Muscle of leg (tissue), 11 donors: ENCODE data around the gene SDK1. TPM values are rescaled to one million over a fixed set of nuclear protein-coding genes. Genes with fewer than 3 reads are reported as not detected.

Source experiments
- DNase-seq: peaks from one replicate; pipeline ENCODE4 v3.0.0; 2013
- H3K27ac ChIP-seq: one replicate; pipeline ENCODE4 v1.5.1; 2013; ENCODE audit warnings: mild to moderate bottlenecking, low read length, control low read depth
- H3K27me3 ChIP-seq: one replicate; pipeline ENCODE4 v1.6.1; 2013; ENCODE audit warnings: low read length; ENCODE audit not compliant: control insufficient read depth, insufficient read depth
- H3K36me3 ChIP-seq: one replicate; pipeline ENCODE4 v1.6.1; 2013; ENCODE audit warnings: low read length; ENCODE audit not compliant: control insufficient read depth, insufficient read depth
- H3K4me1 ChIP-seq: one replicate; pipeline ENCODE4 v1.6.1; 2013; ENCODE audit warnings: low read length; ENCODE audit not compliant: control insufficient read depth, insufficient read depth
- H3K4me3 ChIP-seq: one replicate; pipeline ENCODE4 v1.5.1; 2013; ENCODE audit warnings: low read length, control low read depth
- H3K9me3 ChIP-seq: replicated peaks from 2 replicates; pipeline ENCODE4 v1.6.1; 2013; ENCODE audit warnings: low read depth, low read length; ENCODE audit not compliant: control insufficient read depth
- WGBS: methylation state at CpG from one replicate; pipeline ENCODE4 v1.1.5; 2013; ENCODE audit warnings: missing lambda C conversion rate; ENCODE audit not compliant: insufficient coverage; 5-methylcytosine and 5-hydroxymethylcytosine counted together
- polyA plus RNA-seq, 8 donors: library from polyadenylated mRNA; unstranded; fragments of 120-200 nt; gene quantifications; one replicate each; pipeline versions ENCODE4 v1.2.1 to v1.2.3, GENCODE V29; 2013; ENCODE audit warnings: inconsistent platforms in 1 of 8, low replicate concordance in 1 of 8; ENCODE audit not compliant: insufficient read length in 8 of 8, insufficient read depth in 1 of 8
- total RNA-seq: library from RNA; stranded (reverse); fragments of 120-200 nt; gene quantifications from one replicate; pipeline ENCODE4 v1.2.4, GENCODE V29; 2013

SDK1 gene
- total and polyA plus RNA-seq, 9 donors: 2.3 to 6.4 (median 3.6) TPM

DNA sequence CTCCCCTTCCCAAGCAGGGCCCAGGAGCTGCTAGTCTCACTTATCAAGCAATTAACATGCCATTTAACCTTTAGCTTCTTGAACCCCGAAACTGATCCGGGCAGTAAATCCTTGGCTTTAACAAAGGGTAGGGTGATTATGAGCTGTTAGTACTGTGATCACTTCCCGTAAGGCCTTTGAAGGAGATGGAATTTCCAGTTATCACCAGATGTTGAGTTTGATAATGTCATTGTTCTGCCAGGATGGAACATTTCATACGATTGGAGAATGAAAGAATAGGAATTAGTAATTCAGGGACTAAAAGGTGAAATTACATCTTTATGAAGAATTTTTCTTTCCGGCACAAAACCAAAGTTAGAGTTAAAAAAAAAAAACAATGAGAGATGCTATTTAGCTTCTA is 810.1 kb downstream of the SDK1 start:
- no peak for DNase-seq
- no peak overlapping the region for H3K27ac ChIP-seq
- no peaks in the 10 kb centered on the region for H3K36me3 ChIP-seq
- no peaks in the 10 kb centered on the region for H3K27me3 ChIP-seq
- no peaks in the 10 kb centered on the region for H3K4me1 ChIP-seq
- 63% methylated on average over 1 of the region's 5 CpGs for WGBS
- no peak overlapping the region for H3K4me3 ChIP-seq
- no peaks in the 10 kb centered on the region for H3K9me3 ChIP-seq

DNA sequence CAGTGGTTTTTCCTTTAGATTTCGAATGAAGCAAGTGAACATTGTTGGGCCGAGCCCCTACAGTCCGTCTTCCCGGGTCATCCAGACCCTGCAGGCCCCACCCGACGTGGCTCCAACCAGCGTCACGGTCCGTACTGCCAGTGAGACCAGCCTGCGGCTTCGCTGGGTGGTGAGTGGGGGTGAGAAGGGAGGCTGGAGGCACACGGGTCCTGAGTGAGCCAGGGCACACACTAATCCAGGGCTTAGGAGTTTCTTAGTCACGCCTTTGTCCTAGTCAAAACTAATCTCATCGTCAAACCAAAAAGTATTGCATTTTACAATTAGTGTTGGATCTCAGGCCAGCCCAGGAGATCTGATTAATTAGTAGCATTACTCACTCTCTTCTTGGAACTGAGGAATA is 812.2 kb downstream of the SDK1 start:
- Histone ChIP-seq H3K4me3 (no peak overlapping the region), H3K27me3 (no peaks in the 10 kb centered on the region), H3K36me3 (no peaks in the 10 kb centered on the region), H3K9me3 (no peaks in the 10 kb centered on the region), H3K4me1 (no peaks in the 10 kb centered on the region), H3K27ac (no peak overlapping the region)
- 95% methylated on average over 8 of the region's 14 CpGs for WGBS
- no peak for DNase-seq

DNA sequence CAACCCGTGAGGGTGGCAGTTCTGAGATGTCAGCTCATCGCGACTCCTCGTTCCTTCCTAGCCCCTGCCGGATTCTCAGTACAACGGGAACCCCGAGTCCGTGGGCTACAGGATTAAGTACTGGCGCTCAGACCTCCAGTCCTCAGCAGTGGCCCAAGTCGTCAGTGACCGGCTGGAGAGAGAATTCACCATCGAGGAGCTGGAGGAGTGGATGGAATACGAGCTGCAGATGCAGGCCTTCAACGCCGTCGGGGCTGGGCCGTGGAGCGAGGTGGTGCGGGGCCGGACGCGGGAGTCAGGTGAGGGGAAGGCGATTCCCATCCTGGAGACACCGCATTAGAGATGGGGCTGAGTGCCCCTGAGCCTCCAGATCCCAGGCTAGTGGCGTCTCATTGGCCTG is 812.9 kb downstream of the SDK1 start:
- H3K4me1 ChIP-seq: no peaks in the 10 kb centered on the region
- H3K9me3 ChIP-seq: no peaks in the 10 kb centered on the region
- no peaks in the 10 kb centered on the region for H3K27me3 ChIP-seq
- no peak overlapping the region for H3K4me3 ChIP-seq
- no peaks in the 10 kb centered on the region for H3K36me3 ChIP-seq
- DNase-seq: no peak
- no peak overlapping the region for H3K27ac ChIP-seq
- 95% methylated on average over 25 of the region's 25 CpGs for WGBS

DNA sequence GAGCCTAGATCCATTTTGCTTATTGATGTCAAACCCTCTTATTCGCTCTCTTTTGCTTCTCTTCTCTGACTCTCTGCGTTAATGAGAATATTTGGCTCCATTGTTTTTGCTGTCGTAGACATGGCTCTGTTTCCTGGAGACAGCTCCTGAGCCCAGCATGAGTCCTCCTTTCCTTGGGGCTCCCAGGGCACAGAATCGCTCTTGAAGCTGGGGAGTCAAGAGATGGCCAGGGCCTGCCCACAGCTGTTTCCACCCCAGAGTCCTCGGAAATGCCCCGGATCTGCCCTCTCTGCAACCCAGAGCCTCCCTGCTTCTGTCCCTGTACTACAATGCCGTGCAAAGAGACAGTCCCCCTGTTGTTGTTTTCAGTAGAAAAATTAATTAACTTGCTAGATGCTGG is 814.4 kb downstream of the SDK1 start:
- Histone ChIP-seq H3K9me3 (peaks cover 7% of the 10 kb centered on the region), H3K4me3 (no peak overlapping the region), H3K4me1 (no peaks in the 10 kb centered on the region), H3K27me3 (no peaks in the 10 kb centered on the region), H3K36me3 (no peaks in the 10 kb centered on the region), H3K27ac (no peak overlapping the region)
- WGBS: 72% methylated on average over 4 of the region's 7 CpGs
- DNase-seq: no peak

DNA sequence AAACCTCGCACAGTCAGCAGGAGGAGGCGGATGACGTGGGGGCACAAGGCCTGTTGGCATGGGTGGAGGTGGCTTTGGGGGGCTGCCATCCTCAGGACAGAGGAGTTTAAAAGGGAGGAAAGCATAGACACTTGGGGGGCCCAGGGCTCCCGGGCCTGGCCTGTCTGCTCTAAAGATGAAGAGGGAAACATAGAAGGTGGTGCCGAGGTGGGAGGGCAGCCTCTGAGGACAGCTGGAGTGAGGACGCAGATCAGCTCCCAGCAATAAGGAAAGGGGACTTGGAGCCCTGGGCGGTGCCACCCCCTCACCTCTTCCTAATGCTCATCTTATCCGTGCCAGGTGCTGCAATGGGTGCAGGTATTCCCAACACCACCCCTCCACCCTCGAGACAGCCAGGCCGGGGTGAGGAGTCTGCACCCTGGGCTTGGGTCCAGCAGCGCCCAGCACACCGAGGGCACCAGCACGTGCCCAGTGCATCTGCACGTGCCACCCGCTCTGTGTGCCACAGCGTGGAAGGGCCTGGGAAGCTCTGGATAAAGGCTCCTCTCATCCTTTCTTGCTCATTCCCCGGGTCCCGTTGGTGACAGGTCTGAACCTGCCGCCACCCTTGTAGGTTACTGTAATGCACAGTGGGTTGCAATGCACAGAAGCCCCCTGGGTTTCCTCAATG is 815.0 kb downstream of the SDK1 start:
- no peak overlapping the region for H3K4me3 ChIP-seq
- no peak overlapping the region for H3K27ac ChIP-seq
- peaks cover 9% of the 10 kb centered on the region for H3K9me3 ChIP-seq
- no peak for DNase-seq
- WGBS: 87% methylated on average over 17 of the region's 19 CpGs
- no peaks in the 10 kb centered on the region for H3K27me3 ChIP-seq
- H3K36me3 ChIP-seq: no peaks in the 10 kb centered on the region
- no peaks in the 10 kb centered on the region for H3K4me1 ChIP-seq

DNA sequence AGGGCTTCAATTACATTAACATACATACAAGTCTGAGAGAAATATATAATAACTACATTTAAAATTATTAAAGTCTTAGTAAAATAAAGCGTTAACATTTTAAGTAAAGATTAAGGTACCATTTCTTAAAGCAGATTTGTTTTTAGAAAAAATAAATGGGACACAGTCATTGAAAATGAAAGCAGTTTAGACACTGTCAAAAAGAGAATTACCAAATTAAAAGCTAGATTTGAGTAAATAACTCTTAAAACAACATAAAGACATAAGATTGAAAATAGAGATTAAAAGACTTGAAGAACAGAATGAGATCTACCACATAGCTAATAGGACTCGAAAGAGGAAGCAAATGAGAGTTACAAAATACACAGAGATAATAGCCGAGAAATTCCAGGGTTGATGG is 818.8 kb downstream of the SDK1 start:
- Histone ChIP-seq H3K36me3 (no peaks in the 10 kb centered on the region), H3K27ac (no peak overlapping the region), H3K9me3 (peaks cover 12% of the 10 kb centered on the region), H3K4me3 (no peak overlapping the region), H3K27me3 (no peaks in the 10 kb centered on the region), H3K4me1 (no peaks in the 10 kb centered on the region)
- WGBS: no CpG with 5 or more reads among the region's 3 CpGs
- no peak for DNase-seq

DNA sequence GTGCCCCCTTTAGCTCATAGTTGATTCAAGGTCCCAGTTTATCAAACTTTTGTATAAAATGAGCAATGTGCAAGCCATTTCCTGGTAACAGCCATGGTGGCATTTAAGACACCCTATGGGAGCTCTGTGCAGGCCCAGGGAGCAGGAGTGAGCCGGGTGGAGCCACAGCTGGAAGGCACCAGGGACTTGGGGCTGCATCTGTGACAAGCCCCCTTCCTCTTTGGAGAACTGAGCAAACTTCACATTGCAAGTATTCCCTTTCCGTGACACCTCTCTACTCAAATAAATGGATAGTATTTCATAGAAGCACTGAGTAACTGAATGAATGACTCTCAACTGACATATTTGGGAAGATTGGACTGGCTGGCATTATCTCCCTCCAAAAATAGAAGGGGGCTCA is 822.3 kb downstream of the SDK1 start:
- Histone ChIP-seq H3K27ac (no peak overlapping the region), H3K4me3 (no peak overlapping the region)
- WGBS: 50% methylated on average over 1 of the region's 2 CpGs

DNA sequence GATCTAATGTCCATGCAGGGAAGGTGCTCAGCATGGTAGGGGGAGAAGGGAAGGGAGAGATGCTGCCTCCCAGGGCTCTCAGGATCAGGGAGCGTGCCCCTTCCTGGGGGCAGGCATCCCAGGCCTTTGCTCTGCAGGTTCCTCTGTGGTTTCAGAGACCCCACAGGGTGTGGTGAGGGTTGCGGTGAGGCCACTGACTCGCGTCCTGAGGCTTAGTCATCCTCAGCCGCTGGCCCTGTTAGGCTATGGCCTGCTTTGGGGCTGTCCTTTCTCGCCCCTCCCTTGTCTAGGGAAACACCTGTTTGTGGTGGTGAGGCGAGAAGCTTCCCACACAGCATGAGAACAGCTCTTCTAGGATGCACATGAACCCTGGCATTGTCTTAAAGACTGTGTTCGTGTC is 822.8 kb downstream of the SDK1 start:
- DNase-seq: no peak
- WGBS: 87% methylated on average over 5 of the region's 8 CpGs
- Histone ChIP-seq H3K9me3 (peaks cover 12% of the 10 kb centered on the region), H3K4me1 (no peaks in the 10 kb centered on the region), H3K36me3 (no peaks in the 10 kb centered on the region), H3K4me3 (no peak overlapping the region), H3K27ac (no peak overlapping the region), H3K27me3 (no peaks in the 10 kb centered on the region)

More for the DNA sequence above, 822.3 kb downstream of the SDK1 start:
- H3K4me1 ChIP-seq: no peaks in the 10 kb centered on the region
- peaks cover 12% of the 10 kb centered on the region for H3K9me3 ChIP-seq
- H3K27me3 ChIP-seq: no peaks in the 10 kb centered on the region
- no peak for DNase-seq
- H3K36me3 ChIP-seq: no peaks in the 10 kb centered on the region

DNA sequence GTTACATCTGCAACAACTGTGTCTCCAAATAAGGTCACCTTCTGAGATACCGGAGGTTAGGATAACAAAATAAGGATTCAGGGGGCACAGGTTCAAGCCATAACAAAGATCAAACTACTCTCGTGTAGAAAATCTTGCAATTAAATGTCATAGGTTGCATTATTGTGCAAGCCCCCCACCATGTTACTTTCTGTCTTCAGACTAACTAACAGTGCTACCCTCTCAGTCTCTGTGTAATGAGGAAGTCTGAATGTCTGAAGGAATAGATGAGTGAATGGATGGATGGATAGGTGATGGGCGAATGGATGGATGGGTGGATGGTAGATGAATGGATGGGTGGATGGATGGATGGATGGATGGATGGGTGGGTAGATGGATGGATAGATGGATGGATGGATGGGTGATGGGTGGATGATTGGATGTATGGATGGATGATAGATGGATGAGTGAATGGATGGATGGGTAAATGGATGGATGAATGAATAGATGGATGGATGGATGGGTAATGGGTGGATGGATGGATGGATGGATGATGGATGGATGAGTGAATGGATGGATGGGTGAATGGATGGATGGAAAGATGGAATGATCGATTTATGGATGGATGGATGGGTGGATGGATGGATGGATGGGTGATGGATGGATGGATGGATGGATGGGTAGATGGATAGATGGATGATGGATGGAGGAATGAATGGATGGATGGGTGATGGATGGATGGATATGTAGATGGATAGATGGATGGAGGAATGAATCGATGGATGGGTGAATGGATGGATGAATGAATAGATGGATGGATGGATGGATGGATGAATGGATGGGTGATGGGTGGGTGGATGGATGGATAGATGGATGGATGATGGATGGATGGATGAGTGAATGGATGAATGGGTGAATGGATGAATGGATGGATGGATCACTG is 823.8 kb downstream of the SDK1 start:
- no peak for DNase-seq
- H3K4me3 ChIP-seq: no peak overlapping the region
- H3K9me3 ChIP-seq: peaks cover 10% of the 10 kb centered on the region
- no peaks in the 10 kb centered on the region for H3K27me3 ChIP-seq
- 91% methylated on average over 3 of the region's 5 CpGs for WGBS
- H3K4me1 ChIP-seq: peaks cover 3% of the 10 kb centered on the region
- no peaks in the 10 kb centered on the region for H3K36me3 ChIP-seq
- H3K27ac ChIP-seq: no peak overlapping the region

DNA sequence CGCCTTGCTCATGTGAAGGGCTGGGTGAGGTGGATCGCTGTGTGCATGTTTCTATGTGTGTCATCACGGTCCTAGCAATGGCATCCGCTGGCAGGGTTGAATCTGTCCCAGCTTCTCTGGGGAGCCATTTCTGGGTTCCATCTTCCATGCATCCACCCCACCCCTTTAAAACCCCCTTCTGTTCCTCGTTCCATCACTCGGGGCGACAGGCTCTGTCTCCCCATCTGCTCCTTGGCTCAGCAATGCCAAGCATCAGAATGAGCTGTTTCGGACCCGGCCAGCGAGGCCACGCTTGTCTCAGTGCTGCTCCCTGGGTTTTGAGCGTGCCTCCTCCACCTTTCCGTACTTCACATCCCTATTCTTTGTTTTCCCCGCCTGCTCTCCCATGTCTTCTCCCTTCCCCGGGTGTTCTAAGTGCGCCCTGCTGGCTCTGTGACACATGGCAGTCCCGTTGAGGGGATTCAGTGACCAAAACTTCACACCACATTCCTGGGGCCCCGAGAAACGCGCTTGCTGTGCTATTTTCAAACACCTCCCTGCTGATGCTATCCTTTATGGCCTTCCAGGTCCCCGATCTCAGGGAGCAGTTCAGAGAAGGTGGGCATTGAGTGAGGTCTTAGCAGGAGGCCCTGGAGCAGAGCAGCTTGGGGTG is 827.0 kb downstream of the SDK1 start:
- 90% methylated on average over 17 of the region's 21 CpGs for WGBS
- DNase-seq: no peak

More for the DNA sequence above, 827.0 kb downstream of the SDK1 start:
- Histone ChIP-seq H3K4me1 (peaks cover 7% of the 10 kb centered on the region), H3K9me3 (no peaks in the 10 kb centered on the region), H3K27me3 (peaks cover 2% of the 10 kb centered on the region), H3K27ac (no peak overlapping the region), H3K36me3 (no peaks in the 10 kb centered on the region), H3K4me3 (no peak overlapping the region)
